Dendritic cell treated with granulocyte-macrophage colony-stimulating factor and Interleukin-4, amounts not matched to agents 40 ng/mL and 50 ng/mL, for 4 days (primary cell): Measurements from ENCODE around the gene RNF43.

ENCODE experiments used
- H3K27ac Mint-ChIP-seq: one replicate; pipeline ENCODE4 v1.8.0; 2022; ENCODE audit warnings: mild to moderate bottlenecking, mixed read lengths
- H3K27me3 Mint-ChIP-seq: one replicate; pipeline ENCODE4 v1.8.0; 2022; ENCODE audit warnings: mild to moderate bottlenecking, mixed read lengths
- H3K36me3 Mint-ChIP-seq: one replicate; pipeline ENCODE4 v1.8.0; 2022; ENCODE audit warnings: low read depth, mixed read lengths
- H3K4me1 Mint-ChIP-seq: one replicate; pipeline ENCODE4 v1.8.0; 2022; ENCODE audit warnings: low read depth, mixed read lengths
- H3K4me3 Mint-ChIP-seq: one replicate; pipeline ENCODE4 v1.8.0; 2022; ENCODE audit warnings: mild to moderate bottlenecking, moderate library complexity, mixed read lengths
- H3K9me3 Mint-ChIP-seq: one replicate; pipeline ENCODE4 v1.8.0; 2022; ENCODE audit warnings: mixed read lengths
- intact Hi-C: fragments of 100-400 bp; cut with micrococcal nuclease; formaldehyde crosslinking; loops from one replicate; pipeline ENCODE4 v1.15.0; 2022

The RNF43 gene

DNA sequence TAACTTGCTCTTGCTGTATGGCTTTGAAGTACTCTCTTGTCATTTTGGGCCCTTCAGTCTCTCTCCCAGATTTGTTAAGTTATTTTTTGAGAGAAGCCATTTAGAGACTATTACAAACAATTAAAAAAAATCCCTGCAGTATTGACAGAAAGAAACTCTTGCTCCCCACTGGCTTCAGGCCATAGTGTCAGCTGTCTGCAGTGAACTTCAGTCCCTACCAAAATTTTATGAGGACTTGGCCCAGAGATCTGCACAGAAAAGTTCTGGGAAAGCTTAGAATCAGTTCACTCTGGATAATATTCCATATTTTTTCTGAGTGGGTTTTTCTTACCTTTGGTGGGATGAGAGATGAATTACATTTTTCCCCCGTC is 34.5 kb downstream of the RNF43 start:
- H3K4me3 Mint-ChIP-seq: no peak overlapping the region
- intact Hi-C loops: no loop called here

DNA sequence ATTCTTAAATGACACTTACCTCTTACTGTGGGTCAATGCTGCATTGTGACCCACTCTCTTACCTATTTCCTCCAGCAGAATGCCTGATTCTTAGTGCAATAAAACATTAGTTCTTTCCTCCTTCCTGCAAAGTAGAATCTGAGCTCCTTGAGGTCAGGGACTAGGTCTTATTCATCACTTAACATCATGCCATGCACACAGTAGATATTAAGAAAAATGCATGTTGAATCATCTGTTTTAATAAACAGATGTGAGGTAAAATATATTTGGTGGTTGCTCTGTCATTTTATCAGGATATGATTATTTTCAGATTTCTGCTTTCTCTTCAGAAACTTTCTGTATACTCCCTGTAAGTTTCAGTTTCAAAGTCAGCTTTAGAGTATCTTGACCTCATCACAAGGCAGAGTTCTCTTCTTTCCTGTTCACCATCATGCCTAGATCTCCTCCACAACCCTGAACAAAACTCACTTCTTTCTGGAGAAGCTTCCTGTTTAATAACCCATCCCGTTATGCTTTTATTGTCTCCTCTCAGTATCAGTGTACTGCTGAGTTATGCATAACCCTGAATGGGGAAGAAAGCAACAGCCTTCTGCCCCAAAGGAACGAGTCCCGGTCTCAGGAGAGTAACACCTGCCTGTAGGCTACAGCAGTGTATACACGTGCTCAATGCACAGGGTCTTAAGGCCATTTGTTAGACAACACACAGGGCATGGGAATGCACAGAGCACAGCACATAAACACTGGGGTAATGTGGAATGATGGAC is 35.0 kb downstream of the RNF43 start:
- peaks cover 40% of the 10 kb centered on the region for H3K4me1 Mint-ChIP-seq
- peak overlapping the region; percentile 1 for H3K27ac Mint-ChIP-seq
- no peak overlapping the region for H3K4me3 Mint-ChIP-seq
- no peaks in the 10 kb centered on the region for H3K36me3 Mint-ChIP-seq
- no peaks in the 10 kb centered on the region for H3K9me3 Mint-ChIP-seq
- intact Hi-C loops: no loop called here
- H3K27me3 Mint-ChIP-seq: peaks cover 20% of the 10 kb centered on the region

More for the DNA sequence above, 34.5 kb downstream of the RNF43 start:
- peaks cover 20% of the 10 kb centered on the region for H3K27me3 Mint-ChIP-seq
- peaks cover 35% of the 10 kb centered on the region for H3K4me1 Mint-ChIP-seq
- H3K27ac Mint-ChIP-seq: peak overlapping the region; percentile 1
- no peaks in the 10 kb centered on the region for H3K36me3 Mint-ChIP-seq
- H3K9me3 Mint-ChIP-seq: no peaks in the 10 kb centered on the region

DNA sequence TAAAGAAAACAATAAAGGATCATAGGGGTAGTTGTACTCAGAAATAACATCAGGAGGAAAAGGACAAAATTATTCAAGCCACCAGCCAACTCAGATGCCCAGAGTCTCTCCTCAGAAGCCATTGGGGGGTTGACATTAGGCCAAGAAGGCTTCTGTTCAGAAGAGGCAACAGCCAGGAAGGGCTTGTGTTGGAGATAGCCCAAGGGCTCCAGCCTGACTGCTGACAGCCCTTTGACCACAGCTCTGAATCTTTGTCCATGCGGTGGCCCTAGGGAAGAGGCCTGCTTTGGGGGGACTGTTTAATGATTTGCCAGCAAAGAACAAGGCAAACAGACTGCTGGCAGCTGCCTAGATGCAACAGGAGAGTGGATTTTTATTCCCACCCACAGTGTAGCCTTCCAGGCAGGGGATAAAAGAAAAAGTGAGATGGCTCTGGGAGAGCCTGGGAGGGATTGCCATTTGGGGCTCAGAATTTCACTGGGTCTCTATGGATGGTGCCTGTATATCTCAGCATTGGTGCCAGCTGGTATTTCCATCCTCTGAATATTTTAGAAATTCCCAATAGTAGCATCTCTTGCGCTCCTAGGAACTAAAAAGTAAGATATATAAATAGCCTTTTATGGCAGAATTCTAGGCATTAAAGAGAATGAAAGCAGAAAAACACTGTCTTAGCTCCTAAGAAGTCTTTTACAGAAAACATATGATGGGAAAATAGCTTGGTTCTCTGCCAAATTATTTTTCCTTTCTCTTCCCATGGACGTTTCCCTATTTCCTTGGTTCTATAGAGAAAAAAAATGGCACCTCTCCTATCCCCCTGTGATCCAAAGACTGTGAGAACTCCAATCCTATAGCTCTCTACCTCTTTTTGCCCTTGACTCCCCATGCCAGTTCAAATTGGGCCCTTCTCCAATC is 36.0 kb downstream of the RNF43 start:
- Mint-ChIP-seq H3K4me3 (no peak overlapping the region), H3K36me3 (no peaks in the 10 kb centered on the region), H3K27ac (no peak overlapping the region)

DNA sequence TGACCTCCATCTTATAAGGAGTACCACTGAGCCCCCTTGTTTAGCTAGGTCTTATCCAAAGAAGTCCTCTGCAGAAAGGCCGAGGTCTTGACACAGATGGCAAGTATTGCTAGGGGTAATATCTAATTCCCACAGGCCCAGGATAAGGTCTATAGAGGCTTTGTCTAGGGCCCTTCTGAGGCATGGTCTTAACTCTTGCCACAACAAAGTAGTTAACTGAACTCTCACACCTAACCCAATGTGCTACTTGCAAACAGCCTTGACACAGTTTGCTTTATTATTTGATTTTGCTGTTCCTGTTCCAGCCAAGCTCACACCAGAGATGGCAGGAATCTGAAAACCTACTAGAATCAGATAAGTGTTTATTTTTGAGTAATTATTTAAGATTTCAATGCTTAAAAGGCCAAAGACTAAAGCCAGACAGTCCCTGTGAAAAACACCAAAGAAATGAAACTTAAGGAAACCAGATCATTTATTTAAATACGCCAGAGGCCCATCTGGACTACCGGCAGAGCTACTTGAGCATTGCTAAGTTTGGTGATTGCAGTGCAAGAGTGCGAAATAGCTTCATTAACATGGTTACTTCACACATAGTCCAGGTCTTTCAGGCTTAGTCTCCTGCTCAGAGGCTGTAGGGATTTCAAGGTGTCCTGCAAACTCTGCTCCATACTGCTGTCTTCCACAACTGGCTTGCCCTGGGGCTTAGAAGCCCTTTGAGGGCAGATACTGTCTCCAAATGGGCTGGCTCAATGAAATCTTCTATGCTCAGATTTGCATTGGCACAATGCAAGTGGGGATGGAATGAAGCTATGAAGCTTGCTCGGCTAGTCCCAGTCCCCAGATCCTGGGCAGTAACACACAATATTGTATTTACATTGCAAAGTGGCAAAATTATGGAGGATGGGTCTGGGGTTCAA is 36.9 kb downstream of the RNF43 start:
- Mint-ChIP-seq H3K36me3 (no peaks in the 10 kb centered on the region), H3K27me3 (peaks cover 18% of the 10 kb centered on the region), H3K9me3 (no peaks in the 10 kb centered on the region), H3K4me3 (no peak overlapping the region), H3K4me1 (peaks cover 55% of the 10 kb centered on the region), H3K27ac (no peak overlapping the region)
- intact Hi-C loops: no loop called here

More for the DNA sequence above, 36.0 kb downstream of the RNF43 start:
- intact Hi-C loops: no loop called here
- peaks cover 49% of the 10 kb centered on the region for H3K4me1 Mint-ChIP-seq
- peaks cover 18% of the 10 kb centered on the region for H3K27me3 Mint-ChIP-seq
- no peaks in the 10 kb centered on the region for H3K9me3 Mint-ChIP-seq

DNA sequence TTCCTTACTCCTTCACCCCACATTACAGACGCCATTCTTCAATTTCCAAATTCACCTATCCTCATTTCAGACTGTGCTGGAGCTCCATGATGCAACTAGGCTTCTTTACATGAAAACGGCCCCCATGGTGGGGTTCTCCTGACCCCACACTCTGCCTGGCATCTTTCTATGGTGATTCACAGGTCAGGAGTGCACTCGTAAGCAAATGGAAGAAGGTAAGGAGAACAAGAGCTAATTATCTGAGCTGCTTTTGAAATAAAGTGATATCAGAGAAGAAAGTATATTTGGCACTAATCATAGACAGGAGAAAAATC is 37.9 kb downstream of the RNF43 start:
- H3K27me3 Mint-ChIP-seq: peaks cover 22% of the 10 kb centered on the region
- intact Hi-C loops: loop anchor here (10.0 kb wide), 1 partner anchor 55 kb away; the partner anchor contains the start of gene TSPOAP1
- no peak overlapping the region for H3K27ac Mint-ChIP-seq
- peaks cover 55% of the 10 kb centered on the region for H3K4me1 Mint-ChIP-seq
- no peaks in the 10 kb centered on the region for H3K36me3 Mint-ChIP-seq
- no peak overlapping the region for H3K4me3 Mint-ChIP-seq
- H3K9me3 Mint-ChIP-seq: no peaks in the 10 kb centered on the region

DNA sequence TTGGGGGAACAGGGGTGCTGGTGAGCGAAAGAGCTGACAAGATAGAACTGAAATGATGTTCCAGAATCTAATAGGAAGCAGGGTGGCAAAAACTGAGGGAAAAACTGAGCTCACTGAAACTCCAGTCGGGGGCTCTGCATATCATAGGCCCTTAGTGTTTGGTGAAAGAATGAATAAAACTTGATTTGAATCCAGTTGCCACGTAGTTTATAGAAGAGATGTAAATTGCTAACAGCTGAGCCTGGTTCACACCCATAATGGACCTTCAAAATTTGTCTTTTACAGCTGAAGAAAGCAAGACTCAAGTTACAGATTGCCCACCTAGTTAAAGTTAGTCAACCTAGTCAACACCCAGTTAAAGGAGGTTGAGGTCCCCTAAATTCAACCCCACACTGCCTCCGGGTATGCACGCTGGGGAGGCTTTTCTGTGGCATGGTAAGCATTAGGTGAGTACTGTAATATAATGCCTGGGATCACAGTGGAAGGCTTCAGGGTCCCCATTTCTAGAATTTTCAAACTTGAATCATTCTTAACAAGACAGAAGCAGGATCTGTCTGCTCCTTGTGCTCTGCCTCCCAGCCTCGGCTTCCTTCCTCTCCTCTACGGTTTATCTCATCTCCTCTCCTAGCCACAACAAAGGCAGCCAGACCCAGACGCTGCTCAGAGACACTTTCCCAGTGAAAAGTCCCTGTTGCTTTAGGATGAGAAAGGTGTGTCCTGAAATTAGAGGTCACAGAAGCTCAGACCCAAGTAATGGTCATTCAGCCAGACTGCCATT is 38.4 kb downstream of the RNF43 start:
- Mint-ChIP-seq H3K27me3 (peaks cover 22% of the 10 kb centered on the region), H3K4me1 (peaks cover 50% of the 10 kb centered on the region), H3K9me3 (no peaks in the 10 kb centered on the region), H3K36me3 (no peaks in the 10 kb centered on the region), H3K4me3 (no peak overlapping the region), H3K27ac (no peak overlapping the region)
- intact Hi-C loops: loop anchor here (10.0 kb wide), 1 partner anchor 54 kb away; the partner anchor contains the start of gene TSPOAP1

DNA sequence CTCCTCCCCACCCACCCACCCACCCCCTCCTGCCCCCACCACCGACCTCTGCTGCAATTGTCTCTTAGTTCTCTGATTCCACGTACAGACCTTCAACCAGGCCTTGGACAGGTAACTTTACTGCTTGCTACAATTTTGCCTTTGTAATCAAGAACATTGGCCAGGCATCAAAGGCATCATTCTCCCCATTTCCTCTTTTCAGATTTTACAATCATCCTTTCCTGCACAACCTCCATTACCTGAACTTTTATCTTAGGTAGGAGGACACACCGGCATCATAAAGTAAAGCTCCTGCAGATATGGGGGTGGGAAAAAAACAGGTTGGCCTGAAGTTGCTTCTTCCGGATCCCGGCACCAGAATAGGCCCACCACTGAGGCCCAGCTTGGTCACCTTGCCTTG is 39.7 kb downstream of the RNF43 start:
- Mint-ChIP-seq H3K9me3 (no peaks in the 10 kb centered on the region), H3K4me3 (no peak overlapping the region), H3K36me3 (no peaks in the 10 kb centered on the region), H3K4me1 (peaks cover 47% of the 10 kb centered on the region), H3K27ac (peak overlapping the region; percentile 23), H3K27me3 (peaks cover 22% of the 10 kb centered on the region)
- intact Hi-C loops: loop anchor here (10.0 kb wide), 1 partner anchor 53 kb away; the partner anchor contains the start of gene TSPOAP1

DNA sequence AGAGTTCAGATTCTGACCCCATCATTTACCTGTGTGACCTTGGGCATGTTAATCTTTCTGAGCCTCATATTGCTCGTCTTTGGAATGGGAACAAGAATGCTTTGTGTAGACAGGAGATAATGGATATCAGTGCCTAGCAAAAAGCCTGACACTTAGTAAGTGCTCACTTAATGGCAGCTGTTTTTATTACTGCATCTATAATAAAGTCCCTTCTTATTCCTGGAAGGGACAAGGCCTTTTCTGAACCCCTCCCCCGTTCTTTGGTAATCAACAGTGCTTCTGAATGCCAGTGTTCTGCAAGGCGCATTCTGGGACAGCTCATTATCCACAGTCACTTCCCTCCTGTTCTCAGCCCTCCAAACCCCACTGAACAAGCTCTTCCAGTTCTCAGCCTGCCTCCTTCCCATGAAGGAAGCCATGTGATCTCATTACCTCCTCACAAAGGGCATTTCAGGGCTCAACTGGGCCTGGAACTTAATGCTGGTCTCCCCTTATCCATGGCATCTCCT is 40.2 kb downstream of the RNF43 start:
- Mint-ChIP-seq H3K27ac (peak overlapping the region; percentile 23), H3K9me3 (no peaks in the 10 kb centered on the region), H3K4me1 (peaks cover 42% of the 10 kb centered on the region), H3K36me3 (no peaks in the 10 kb centered on the region), H3K4me3 (no peak overlapping the region), H3K27me3 (peaks cover 22% of the 10 kb centered on the region)
- intact Hi-C loops: loop anchor here (10.0 kb wide), 1 partner anchor 52 kb away; the partner anchor contains the start of gene TSPOAP1

DNA sequence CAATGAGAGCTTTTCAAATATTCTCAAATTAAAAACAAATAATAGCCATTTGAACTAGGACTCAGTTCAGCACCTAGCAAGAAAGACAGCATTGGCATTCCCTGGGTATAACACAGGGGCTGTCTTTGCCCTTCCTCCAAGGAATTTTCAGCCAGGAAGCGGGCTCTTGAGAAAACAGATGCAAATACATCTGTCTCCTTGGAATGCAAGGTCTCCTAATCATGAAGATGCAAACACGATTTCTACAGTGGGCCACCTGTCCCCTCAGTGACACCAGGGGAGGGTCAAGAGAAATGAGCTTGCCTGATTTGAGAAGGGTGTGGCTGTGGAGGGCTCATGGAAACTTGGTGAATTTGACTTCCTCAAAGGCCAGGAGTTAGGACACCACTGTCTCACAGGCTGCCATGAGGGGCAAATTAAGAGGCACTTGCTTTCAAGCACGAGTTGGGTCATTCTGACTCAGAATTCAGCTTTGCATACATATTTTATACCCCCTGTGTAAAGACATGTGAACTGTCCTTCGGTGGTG is 40.8 kb downstream of the RNF43 start:
- Mint-ChIP-seq H3K36me3 (no peaks in the 10 kb centered on the region), H3K4me3 (no peak overlapping the region), H3K27ac (peak overlapping the region; percentile 23), H3K9me3 (no peaks in the 10 kb centered on the region), H3K27me3 (peaks cover 19% of the 10 kb centered on the region), H3K4me1 (peaks cover 37% of the 10 kb centered on the region)
- intact Hi-C loops: loop anchor here (10.0 kb wide), 1 partner anchor 52 kb away; the partner anchor contains the start of gene TSPOAP1

DNA sequence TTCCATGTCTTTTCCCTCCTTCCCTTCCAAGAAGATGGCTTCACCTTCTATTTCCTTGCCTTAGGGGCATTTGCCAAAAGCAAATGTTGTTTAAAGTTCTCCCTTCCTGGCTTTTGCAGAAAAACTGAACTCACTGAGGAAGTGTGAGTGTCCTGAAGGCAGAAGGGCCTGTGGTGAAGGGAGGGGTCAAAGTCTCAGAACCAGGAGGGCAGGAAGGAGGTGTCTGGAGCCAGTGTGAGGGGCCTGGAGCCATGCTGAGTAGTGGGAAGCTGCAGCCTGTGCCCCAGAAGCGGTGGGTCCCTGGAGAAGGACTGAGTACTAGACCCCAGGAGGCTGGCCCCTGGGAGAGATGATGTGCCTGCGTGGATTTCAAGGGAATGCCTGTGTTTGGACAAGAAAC is 41.5 kb downstream of the RNF43 start:
- no peaks in the 10 kb centered on the region for H3K36me3 Mint-ChIP-seq
- peaks cover 37% of the 10 kb centered on the region for H3K4me1 Mint-ChIP-seq
- peak overlapping the region; percentile 61 for H3K27ac Mint-ChIP-seq
- H3K27me3 Mint-ChIP-seq: peaks cover 17% of the 10 kb centered on the region
- intact Hi-C loops: loop anchor here (10.0 kb wide), 1 partner anchor 51 kb away; the partner anchor contains the start of gene TSPOAP1
- no peak overlapping the region for H3K4me3 Mint-ChIP-seq
- H3K9me3 Mint-ChIP-seq: no peaks in the 10 kb centered on the region

DNA sequence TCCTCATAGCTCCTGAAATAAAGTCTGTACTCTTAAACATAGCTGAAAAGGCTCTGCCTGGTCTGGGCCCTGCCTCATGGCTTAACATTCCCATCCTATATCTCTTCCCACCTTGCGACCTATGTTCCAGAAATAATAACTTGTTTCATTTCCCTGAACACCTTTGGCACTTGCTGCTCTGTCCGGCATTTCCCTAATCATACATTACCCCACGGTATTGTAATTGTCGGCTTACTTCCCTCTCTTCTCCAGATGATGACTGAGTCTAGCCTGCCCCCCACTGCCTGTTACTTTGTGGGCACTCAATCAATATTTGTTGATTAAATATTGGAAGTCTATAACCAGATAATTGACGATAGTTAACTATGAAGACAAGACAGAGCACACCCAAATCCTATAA is 42.1 kb downstream of the RNF43 start:
- H3K27ac Mint-ChIP-seq: peak overlapping the region; percentile 61
- H3K4me1 Mint-ChIP-seq: peaks cover 37% of the 10 kb centered on the region
- intact Hi-C loops: loop anchor here (10.0 kb wide), 1 partner anchor 50 kb away; the partner anchor contains the start of gene TSPOAP1
- no peak overlapping the region for H3K4me3 Mint-ChIP-seq
- no peaks in the 10 kb centered on the region for H3K36me3 Mint-ChIP-seq
- no peaks in the 10 kb centered on the region for H3K9me3 Mint-ChIP-seq
- H3K27me3 Mint-ChIP-seq: peaks cover 18% of the 10 kb centered on the region

DNA sequence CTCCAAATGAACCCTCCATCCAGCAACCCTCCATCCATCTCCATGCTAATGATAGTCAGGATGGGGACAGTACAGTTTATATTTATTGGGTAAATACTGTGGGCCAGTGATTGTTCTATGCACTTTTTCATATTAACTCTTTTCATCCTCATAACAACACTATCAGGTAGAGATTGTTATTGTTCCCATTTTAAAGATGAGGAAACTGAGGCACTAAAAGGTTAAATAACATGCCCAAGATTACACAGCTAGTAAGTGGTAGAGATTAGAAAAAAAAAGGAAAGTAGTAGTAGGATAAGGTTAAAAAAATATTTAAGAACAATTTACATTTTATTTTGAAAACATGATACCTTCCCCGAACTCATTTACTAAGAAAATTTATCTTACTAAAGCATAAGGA is 43.4 kb downstream of the RNF43 start:
- peaks cover 16% of the 10 kb centered on the region for H3K27me3 Mint-ChIP-seq
- no peak overlapping the region for H3K4me3 Mint-ChIP-seq
- H3K9me3 Mint-ChIP-seq: no peaks in the 10 kb centered on the region
- no peaks in the 10 kb centered on the region for H3K36me3 Mint-ChIP-seq
- peaks cover 38% of the 10 kb centered on the region for H3K4me1 Mint-ChIP-seq
- H3K27ac Mint-ChIP-seq: no peak overlapping the region
- intact Hi-C loops: loop anchor here (10.0 kb wide), 1 partner anchor 49 kb away; the partner anchor contains the start of gene TSPOAP1
